CD4-positive, alpha-beta T cell treated with Interleukin-6 at 100 ng/mL for 8 hours (primary cell): ENCODE results near the gene KRTAP5-11.
"Not testable (repeated sequence)": the region's sequence is repeated elsewhere in the genome, so short reads cannot be mapped to it uniquely, and the experiment has no call there.

Experiments used
- DNase-seq: peaks from one replicate; pipeline ENCODE4 v3.0.0-alpha.2; 2020; ENCODE audit warnings: mixed read lengths, low spot score

The KRTAP5-11 gene

DNA sequence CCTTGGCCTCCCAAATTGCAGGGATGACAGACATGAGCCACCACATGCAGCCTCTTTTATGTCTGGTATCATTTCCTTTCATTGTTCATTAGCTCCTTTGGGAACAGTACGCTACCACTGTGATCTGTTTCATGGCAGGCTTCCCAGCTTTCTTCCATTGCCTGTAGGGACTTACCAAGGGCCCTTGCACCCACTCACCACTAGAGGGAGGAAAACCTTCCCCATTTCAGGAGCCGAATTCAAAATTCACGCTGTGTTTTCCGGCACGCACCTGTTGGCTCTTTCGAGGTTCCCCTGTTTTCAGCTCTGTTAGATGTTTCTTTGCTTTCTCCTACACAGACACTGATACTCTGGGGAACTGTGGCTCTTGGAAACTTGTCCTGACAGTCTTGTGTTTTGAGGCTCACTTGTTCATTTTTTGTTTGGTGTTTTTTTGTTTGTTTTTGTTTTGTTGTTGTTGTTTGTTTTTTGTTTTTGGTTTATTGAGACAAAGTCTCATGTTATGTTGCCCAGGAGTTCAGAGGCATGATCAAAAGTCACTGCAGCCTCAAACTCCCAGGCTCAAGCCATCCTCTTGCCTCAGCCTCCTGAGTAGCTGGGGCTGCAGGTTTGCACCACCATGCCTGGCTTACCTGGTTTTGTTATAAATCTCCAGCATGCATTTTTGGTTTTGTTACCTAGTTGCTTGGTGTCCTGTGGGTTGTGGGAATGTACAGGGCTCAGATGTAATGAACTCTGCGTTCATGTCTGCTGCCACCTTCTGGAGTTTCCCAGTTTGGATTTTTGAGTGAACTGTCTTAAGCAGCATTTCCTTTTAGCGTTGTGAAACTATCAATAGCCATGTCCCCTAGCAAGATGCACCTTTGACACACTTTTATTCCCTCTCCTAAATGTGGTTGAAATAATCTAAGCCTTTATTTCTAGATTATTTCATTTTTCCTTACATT lies 2.3 kb downstream of the KRTAP5-11 start:
- peak; percentile 15 for DNase-seq

GRCh38 chr11:71579513-71579912 lies 3.2 kb downstream of the KRTAP5-11 start:
- not testable (repeated sequence) for DNase-seq

- no peak for DNase-seq
Observed at GRCh38 chr11:71577469-71578004, 5.1 kb downstream of the KRTAP5-11 start.

DNA sequence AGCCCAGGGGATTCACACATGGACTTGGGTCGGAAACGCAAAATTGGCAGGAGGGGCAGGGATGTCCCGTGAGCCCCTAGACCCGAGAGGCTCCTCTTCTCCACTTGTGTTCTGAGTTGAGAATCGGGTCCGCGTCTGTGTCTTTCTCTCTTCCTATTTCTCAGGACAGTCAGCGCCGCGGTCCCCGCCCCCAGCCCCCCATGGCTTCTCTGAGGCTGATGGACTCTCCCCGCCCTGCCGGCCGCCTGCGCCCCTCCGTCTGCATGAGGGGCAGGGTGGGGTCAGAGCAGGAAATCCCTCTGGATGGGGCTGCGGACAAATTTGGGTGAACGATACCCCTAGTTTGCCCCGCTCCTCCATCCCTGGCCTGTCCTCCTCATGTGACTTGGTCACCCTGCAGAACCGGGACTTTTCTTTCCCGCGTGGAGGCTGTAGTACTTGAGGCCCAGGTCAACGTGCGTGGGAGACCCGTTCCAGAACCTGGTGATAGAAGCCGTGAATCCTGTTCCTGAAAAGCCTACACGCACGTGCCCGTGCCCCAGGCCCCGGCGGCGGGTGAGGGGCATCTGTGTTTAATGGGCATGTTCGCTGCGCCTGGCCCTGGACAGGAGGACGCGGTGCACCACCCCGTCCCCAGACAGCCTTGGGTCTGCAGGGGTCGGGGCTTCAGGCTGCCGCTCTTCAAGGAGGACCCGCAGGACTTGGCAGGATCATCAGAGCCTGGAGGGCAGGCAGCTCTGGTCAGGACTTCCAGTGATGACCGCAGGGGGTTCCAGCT lies 5.8 kb downstream of the KRTAP5-11 start:
- not testable (repeated sequence) for DNase-seq

GRCh38 chr11:71575723-71576424 lies 6.8 kb downstream of the KRTAP5-11 start:
- DNase-seq: no peak

GRCh38 chr11:71574418-71574817 lies 8.3 kb downstream of the KRTAP5-11 start:
- DNase-seq: no peak

DNA sequence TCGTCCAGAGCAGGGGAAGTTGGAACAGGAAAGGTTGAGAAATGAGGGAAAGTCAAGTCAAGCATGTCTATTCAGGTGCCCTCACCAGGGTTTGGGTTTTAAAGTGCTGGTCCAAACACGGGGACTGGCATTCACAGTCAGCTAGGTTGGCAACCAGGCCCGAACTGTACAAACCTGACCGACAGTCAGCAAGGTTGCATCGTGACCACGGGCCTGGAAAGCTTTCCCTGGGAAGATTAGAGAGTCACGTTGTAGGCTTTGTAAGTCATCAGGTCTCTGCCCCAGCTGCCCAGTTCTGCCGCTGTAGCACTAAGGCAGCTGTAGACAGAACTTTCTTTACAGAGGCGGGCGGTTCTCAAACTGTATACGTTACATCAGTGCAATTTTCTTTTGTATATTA lies 9.9 kb downstream of the KRTAP5-11 start:
- no peak for DNase-seq

GRCh38 chr11:71571101-71571850 lies 11.4 kb downstream of the KRTAP5-11 start:
- DNase-seq: not testable (repeated sequence)

GRCh38 chr11:71568704-71569349 lies 13.8 kb downstream of the KRTAP5-11 start:
- no peak for DNase-seq

GRCh38 chr11:71567633-71568032 lies 15.0 kb downstream of the KRTAP5-11 start:
- not testable (repeated sequence) for DNase-seq

DNA sequence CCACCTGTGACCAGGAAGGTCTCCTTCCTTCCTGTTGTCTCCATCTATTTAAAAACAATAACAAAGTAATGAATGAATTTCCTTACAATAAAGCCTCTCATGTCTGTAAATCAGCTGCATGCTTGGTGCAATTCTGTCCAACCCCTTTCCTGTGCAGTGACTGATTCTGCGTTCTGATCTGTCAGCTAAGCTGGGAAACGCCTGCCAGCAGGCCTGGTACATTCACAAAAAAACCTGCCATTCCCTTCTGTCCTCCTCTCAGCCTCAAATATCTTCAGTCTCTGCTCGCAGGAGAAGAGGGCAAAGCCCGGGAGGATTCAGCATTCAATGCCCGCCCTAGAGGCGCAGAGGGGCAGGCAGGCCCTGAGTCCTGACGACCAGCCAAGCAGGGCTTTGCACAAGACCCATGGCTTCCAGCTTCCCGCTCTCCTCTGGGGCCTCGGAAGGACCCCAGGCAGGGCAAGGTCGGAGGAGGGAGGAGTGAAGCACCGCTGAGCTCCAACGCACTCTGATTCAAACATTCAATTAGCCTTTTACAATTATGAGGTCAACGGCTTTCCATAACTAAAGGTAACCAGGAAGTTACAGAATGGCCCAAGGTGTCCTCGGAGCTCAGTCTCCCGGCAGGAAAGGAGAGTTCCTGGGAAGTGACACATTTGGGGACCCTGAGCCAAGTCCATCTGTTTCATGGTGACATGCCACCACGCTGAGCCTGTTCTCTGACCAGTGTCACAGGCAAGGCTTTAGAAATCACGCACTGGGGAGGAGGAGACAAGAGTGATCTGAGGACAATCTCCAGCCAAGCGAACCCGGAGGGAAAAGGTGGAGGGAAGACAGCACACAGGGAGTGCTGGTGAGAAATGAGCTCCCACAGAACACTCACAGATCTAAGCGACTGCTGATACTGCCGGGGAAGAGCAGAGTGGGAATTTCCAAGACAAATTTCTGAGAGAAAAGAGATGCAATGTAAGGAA lies 15.8 kb downstream of the KRTAP5-11 start:
- not testable (repeated sequence) for DNase-seq

GRCh38 chr11:71566081-71566620 lies 16.5 kb downstream of the KRTAP5-11 start:
- no peak for DNase-seq

GRCh38 chr11:71565263-71565662 lies 17.4 kb downstream of the KRTAP5-11 start, which contains the start of gene KRTAP5-10:
TSS of gene KRTAP5-10 (plus strand) at chr11:71565563. CDS start at chr11:71565588, 25 bp downstream.
- DNase-seq: no peak

GRCh38 chr11:71564430-71564829 lies 18.2 kb downstream of the KRTAP5-11 start:
- no peak for DNase-seq

GRCh38 chr11:71563406-71563805 lies 19.3 kb downstream of the KRTAP5-11 start:
- no peak for DNase-seq

DNA sequence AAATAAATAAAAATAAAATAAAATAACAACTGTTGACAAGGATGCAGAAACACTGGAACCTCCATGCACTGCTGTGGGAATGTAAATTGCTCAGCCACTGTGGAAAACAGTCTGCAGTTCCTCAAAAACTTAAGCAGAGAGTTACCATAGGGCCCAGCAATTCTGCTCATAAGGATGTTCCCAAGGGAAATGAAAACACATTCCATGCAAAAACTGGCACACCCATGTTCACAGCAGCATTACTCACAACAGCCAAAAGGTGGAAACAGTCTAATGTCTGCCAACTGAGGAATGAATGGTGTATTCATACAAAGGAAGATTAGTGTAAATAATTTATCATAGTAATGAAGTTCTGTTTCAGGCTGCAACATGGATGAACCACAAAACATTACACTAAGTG lies 20.6 kb downstream of the KRTAP5-11 start:
- no peak for DNase-seq

DNA sequence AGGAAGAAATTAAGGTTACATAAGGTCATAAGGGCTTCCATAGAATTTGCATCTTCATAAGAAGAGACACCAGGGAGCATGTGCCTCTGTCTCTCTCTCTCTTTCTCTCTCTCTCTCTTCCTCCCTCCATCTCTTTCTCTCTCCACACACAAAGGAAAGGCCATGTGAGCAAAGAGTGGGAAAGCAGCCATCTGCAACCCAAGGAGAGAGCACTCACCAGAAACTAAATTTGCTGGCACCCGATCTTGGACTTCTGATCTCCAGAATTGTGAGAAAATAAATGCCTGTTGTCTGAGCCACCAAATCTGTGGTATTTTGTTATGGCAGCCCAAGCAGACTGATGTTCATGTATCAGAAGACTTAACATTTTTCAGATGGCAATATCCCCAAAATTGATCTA lies 23.7 kb downstream of the KRTAP5-11 start:
- no peak for DNase-seq

- no peak for DNase-seq
Observed at GRCh38 chr11:71557257-71557656, 25.4 kb downstream of the KRTAP5-11 start.

GRCh38 chr11:71556018-71556417 lies 26.7 kb downstream of the KRTAP5-11 start:
- no peak for DNase-seq
